Neural cell (in vitro differentiated cells): ENCODE results near the gene SLC6A3.

Source experiments
- CTCF ChIP-seq: fragments of 450-650 bp; IDR thresholded peaks from 2 replicates; pipeline ENCODE4 v1.5.1; 2014; ENCODE audit warnings: antibody characterized with exemption, mild to moderate bottlenecking, moderate library complexity; ENCODE audit not compliant: poor library complexity, severe bottlenecking
- TF ChIP-seq, protein P1 (sequence below): IDR thresholded peaks from 2 replicates; pipeline ENCODE4 v1.6.1; 2012; ENCODE audit warnings: borderline replicate concordance

GRCh38 chr5:1428107-1428506 lies 17.1 kb downstream of the SLC6A3 start:
- TF ChIP-seq CTCF, result no peak
- TF ChIP-seq, protein P1, sequence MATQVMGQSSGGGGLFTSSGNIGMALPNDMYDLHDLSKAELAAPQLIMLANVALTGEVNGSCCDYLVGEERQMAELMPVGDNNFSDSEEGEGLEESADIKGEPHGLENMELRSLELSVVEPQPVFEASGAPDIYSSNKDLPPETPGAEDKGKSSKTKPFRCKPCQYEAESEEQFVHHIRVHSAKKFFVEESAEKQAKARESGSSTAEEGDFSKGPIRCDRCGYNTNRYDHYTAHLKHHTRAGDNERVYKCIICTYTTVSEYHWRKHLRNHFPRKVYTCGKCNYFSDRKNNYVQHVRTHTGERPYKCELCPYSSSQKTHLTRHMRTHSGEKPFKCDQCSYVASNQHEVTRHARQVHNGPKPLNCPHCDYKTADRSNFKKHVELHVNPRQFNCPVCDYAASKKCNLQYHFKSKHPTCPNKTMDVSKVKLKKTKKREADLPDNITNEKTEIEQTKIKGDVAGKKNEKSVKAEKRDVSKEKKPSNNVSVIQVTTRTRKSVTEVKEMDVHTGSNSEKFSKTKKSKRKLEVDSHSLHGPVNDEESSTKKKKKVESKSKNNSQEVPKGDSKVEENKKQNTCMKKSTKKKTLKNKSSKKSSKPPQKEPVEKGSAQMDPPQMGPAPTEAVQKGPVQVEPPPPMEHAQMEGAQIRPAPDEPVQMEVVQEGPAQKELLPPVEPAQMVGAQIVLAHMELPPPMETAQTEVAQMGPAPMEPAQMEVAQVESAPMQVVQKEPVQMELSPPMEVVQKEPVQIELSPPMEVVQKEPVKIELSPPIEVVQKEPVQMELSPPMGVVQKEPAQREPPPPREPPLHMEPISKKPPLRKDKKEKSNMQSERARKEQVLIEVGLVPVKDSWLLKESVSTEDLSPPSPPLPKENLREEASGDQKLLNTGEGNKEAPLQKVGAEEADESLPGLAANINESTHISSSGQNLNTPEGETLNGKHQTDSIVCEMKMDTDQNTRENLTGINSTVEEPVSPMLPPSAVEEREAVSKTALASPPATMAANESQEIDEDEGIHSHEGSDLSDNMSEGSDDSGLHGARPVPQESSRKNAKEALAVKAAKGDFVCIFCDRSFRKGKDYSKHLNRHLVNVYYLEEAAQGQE, result no peak
